Muscle of leg (tissue), 11 donors: ENCODE results near the gene NBAS. TPM values are rescaled to one million over a fixed set of nuclear protein-coding genes. Genes with fewer than 3 reads are reported as not detected.

Experiments
- DNase-seq: peaks from one replicate; pipeline ENCODE4 v3.0.0; 2013
- H3K27ac ChIP-seq: one replicate; pipeline ENCODE4 v1.5.1; 2013; ENCODE audit warnings: mild to moderate bottlenecking, low read length, control low read depth
- H3K27me3 ChIP-seq: one replicate; pipeline ENCODE4 v1.6.1; 2013; ENCODE audit warnings: low read length; ENCODE audit not compliant: control insufficient read depth, insufficient read depth
- H3K36me3 ChIP-seq: one replicate; pipeline ENCODE4 v1.6.1; 2013; ENCODE audit warnings: low read length; ENCODE audit not compliant: control insufficient read depth, insufficient read depth
- H3K4me1 ChIP-seq: one replicate; pipeline ENCODE4 v1.6.1; 2013; ENCODE audit warnings: low read length; ENCODE audit not compliant: control insufficient read depth, insufficient read depth
- H3K4me3 ChIP-seq: one replicate; pipeline ENCODE4 v1.5.1; 2013; ENCODE audit warnings: low read length, control low read depth
- H3K9me3 ChIP-seq: replicated peaks from 2 replicates; pipeline ENCODE4 v1.6.1; 2013; ENCODE audit warnings: low read depth, low read length; ENCODE audit not compliant: control insufficient read depth
- WGBS: methylation state at CpG from one replicate; pipeline ENCODE4 v1.1.5; 2013; ENCODE audit warnings: missing lambda C conversion rate; ENCODE audit not compliant: insufficient coverage; 5-methylcytosine and 5-hydroxymethylcytosine counted together
- polyA plus RNA-seq, 8 donors: library from polyadenylated mRNA; unstranded; fragments of 120-200 nt; gene quantifications; one replicate each; pipeline versions ENCODE4 v1.2.1 to v1.2.3, GENCODE V29; 2013; ENCODE audit warnings: inconsistent platforms in 1 of 8, low replicate concordance in 1 of 8; ENCODE audit not compliant: insufficient read length in 8 of 8, insufficient read depth in 1 of 8
- total RNA-seq: library from RNA; stranded (reverse); fragments of 120-200 nt; gene quantifications from one replicate; pipeline ENCODE4 v1.2.4, GENCODE V29; 2013

NBAS gene
- total and polyA plus RNA-seq, 9 donors, result 33.3 to 57.5 (median 36.1) TPM

DNA sequence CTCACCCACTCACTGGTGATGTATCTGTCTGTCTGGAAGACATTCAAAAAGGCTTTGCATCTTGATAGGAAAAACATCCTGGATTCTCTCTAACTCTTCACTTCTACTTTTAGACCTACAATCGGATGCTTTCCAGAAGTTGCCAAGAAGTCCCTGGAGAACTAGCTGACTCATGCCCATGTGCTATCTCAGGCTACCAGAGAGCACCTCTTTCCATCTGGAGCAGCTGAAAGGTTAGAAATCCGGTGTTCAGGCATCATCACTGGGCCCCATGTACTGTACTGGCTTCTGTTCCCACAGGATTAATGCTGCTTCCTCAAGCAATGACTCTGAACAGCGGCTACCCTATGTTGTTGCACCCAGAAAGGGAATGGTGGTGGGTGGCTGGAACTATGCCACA is 259.0 kb downstream of the NBAS start:
- 58% methylated on average over 3 of the region's 3 CpGs for WGBS

DNA sequence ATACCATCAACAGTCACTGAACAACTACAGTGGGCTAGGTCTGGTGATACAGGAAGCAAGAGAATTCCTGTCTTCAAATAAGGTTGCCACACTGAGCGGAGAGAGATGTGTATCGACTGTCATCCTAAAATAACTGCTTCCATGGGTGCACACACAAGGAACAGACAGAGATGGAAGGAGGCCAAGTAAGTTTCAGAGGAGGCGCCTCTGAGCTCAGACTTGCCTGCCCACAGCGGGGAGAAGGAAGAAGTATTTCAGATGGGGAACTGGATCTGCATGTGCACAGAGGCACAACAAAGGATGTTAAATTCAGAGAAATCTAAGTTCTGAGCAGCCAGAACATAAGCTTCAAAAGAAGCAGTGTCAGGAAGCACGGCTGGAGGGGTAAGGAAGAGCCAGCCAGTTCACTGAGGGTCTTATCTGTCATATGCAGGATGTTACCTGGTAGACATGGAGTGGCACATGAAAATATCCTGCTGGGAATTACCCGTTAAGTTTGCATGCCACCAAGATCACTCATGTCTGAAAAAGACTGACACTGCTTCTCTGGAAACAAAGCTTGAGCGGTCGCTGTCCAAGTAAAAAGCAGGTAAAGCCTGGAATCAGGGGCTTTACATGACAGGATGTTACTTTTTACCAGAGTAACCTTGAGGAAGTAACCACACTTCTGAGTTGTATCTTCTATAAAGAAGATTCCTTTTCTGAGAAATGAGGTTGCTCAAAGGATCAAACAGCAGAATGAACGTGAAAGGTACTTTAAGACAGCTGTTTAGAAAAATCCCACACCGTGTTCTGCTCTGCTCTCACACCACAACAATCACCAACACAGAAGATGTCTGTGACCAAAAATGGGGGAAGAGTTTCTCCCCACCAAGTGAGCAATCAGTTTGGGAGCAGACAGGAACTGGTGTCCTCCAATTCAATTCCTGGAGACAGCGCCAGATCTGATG is 260.2 kb downstream of the NBAS start:
- 88% methylated on average over 8 of the region's 11 CpGs for WGBS
- Histone ChIP-seq H3K36me3 (peaks cover 23% of the 10 kb centered on the region), H3K4me1 (peaks cover 3% of the 10 kb centered on the region), H3K9me3 (no peaks in the 10 kb centered on the region), H3K4me3 (no peak overlapping the region), H3K27ac (no peak overlapping the region), H3K27me3 (no peaks in the 10 kb centered on the region)
- DNase-seq, result peak; percentile 20

More for the DNA sequence above, 259.0 kb downstream of the NBAS start:
- DNase-seq, result no peak
- peaks cover 3% of the 10 kb centered on the region for H3K4me1 ChIP-seq
- H3K36me3 ChIP-seq, result peaks cover 24% of the 10 kb centered on the region
- H3K27me3 ChIP-seq, result no peaks in the 10 kb centered on the region
- no peaks in the 10 kb centered on the region for H3K9me3 ChIP-seq
- H3K4me3 ChIP-seq, result no peak overlapping the region
- no peak overlapping the region for H3K27ac ChIP-seq

DNA sequence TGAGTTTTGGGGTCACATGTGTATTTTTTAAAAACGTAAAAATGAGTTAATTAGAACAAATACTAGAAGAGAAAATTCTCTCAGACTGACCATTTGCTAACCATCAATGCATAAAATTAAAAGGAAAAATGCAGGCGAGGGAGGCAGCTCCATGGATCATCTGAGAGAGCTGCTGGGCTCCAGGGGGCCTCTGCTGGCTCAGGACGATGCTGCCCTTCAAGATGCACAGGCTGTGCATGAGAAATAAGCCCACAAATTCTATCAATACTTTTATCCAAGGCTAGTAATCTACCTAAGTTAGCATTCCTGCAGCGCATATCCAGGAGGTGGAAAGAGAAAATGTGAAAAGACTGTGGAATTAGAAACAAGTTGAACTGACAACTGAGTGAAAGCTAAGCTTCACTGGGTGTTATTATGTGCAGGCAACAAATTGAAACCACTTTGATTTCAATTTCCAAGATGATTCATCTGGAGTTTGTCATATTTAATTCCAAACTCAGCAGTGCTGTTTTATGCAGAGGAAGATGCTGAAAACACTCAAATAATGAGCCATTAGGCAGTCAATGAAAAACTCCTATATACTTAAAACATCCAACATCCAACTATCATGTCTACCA is 261.1 kb downstream of the NBAS start:
- Histone ChIP-seq H3K4me3 (no peak overlapping the region), H3K9me3 (no peaks in the 10 kb centered on the region), H3K27ac (no peak overlapping the region), H3K27me3 (no peaks in the 10 kb centered on the region), H3K4me1 (peaks cover 3% of the 10 kb centered on the region), H3K36me3 (peaks cover 22% of the 10 kb centered on the region)
- WGBS, result 90% methylated on average over 2 of the region's 4 CpGs
- DNase-seq, result no peak

DNA sequence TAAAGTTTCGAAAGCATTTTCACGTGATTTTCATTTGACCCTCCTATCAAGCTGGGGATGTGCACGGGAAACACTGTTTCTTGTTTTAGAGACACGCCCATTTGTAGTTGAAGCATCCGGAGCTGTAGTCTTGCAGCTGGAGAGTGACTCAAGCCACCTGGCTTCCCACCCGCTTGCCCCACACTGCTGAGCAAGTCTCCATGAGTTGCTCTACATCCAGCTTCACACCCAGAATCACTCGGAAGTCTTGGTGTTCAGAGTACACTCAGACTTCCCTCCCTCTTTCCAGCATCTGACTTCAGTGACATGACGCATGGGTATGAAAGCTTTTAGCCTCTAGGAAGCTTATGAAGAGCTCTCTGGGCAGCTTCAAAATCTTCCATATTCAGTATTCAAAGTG is 262.4 kb downstream of the NBAS start:
- no peak overlapping the region for H3K4me3 ChIP-seq
- H3K9me3 ChIP-seq, result no peaks in the 10 kb centered on the region
- no peak overlapping the region for H3K27ac ChIP-seq
- peaks cover 3% of the 10 kb centered on the region for H3K4me1 ChIP-seq
- no peaks in the 10 kb centered on the region for H3K27me3 ChIP-seq
- peak; percentile 5 for DNase-seq
- 75% methylated on average over 7 of the region's 8 CpGs for WGBS
- H3K36me3 ChIP-seq, result peaks cover 19% of the 10 kb centered on the region

DNA sequence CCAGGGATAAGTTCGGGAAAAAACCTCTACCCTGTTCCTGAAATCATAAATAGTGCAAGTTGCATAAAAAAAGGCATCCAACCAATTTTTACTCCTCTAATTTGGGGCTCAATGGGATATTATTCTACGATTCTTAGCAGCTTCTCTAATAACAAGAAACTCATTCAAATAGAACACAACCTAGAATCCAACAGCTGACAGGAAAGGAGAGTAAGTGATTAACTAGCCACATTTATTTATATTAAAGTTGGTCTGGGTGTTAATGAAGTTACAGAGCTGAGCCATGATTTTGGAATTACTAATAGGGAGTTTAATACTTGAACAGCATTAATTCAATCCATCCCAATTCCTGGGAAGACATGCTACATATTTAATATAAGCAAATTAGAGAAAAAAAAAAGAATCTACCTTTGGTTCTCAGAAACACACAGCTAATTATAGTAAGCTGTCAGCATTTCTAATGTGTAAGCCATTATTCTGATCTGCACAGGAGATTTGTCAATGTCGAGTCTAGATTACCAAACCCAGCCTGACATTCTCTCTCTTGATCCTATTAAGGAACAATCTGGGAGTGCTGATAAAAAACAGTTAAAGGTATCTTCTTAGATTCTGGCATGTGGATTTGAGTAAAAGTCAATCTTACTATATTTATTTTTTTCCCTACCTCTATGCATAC is 267.7 kb downstream of the NBAS start:
- Histone ChIP-seq H3K4me1 (no peaks in the 10 kb centered on the region), H3K36me3 (peaks cover 15% of the 10 kb centered on the region), H3K27me3 (no peaks in the 10 kb centered on the region), H3K9me3 (no peaks in the 10 kb centered on the region), H3K27ac (no peak overlapping the region), H3K4me3 (no peak overlapping the region)
- WGBS, result no CpG with 5 or more reads among the region's 3 CpGs
- no peak for DNase-seq

DNA sequence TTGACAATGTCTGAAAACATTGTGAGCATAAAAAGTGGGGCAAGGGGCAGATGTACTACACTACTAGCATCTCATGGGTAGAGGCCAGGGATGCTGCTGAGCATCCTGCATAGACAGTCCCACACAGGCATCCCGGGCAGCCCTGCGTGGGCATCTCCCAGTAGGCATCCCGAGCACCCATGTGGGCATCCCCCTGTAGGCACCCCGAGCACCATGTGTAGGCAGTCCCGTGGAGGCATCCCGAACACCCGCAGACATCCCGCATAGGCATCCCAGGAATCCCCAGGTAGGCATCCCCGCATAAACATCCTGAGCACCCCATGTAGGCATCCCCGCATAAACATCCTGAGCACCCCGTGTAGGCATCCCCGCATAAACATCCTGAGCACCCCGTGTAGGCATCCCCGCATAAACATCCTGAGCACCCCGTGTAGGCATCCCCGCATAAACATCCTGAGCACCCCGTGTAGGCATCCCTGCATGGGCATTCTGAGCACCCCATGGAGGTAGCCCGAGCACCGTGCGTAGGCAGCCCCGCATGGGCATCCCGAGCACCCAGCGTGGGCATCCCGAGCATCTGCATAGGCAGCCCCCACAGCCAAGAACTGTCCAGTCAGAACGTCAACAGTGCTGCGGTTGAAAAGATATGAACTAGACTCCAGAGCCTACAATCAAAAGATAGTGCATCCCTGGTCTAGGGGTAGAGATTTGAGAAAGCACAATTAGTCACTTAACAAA is 273.5 kb downstream of the NBAS start:
- no peak overlapping the region for H3K27ac ChIP-seq
- H3K36me3 ChIP-seq, result peaks cover 32% of the 10 kb centered on the region
- WGBS, result 98% methylated on average over 18 of the region's 26 CpGs
- H3K9me3 ChIP-seq, result no peaks in the 10 kb centered on the region
- no peak for DNase-seq
- H3K4me1 ChIP-seq, result no peaks in the 10 kb centered on the region
- H3K27me3 ChIP-seq, result no peaks in the 10 kb centered on the region
- H3K4me3 ChIP-seq, result no peak overlapping the region

DNA sequence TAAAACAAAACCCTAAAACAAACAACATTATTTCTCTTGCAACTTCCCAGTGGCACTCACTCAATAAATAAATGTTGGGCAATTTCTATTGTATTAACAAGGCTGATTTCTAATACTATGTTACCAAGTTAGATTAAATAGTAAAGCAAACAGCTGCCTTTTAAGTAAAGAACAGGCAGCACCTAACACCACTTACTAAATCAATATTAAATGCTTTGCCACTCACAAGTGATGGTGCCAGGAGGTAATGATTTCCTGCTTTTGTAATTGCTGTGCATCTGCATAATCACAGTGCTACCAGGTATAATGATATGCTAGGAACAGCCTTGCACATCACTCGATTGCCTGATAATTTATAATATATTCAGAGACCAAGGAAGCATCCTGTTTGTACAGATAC is 276.5 kb downstream of the NBAS start:
- WGBS, result no CpG with 5 or more reads among the region's 1 CpG
- H3K4me1 ChIP-seq, result no peaks in the 10 kb centered on the region
- H3K27me3 ChIP-seq, result no peaks in the 10 kb centered on the region

DNA sequence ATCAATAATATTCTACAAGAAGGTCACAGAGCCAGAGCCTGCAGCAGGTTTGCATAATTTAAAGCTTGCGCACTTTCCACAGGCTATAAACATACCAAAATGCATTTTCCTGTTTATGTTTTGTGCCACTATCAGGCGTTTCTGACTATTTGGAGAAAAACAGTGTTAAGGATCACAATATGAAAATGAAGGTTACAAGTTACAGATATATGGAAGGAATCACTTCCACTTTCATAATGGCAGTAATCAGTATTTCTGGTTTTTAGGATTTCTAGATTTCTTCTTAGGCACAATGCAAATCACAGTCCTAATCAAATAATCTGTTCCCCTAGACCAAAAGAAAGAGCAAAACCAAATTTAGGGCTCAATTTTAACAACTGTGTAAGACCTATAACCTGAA is 279.5 kb downstream of the NBAS start:
- no peaks in the 10 kb centered on the region for H3K4me1 ChIP-seq
- WGBS, result no CpG with 5 or more reads among the region's 2 CpGs
- H3K9me3 ChIP-seq, result no peaks in the 10 kb centered on the region
- no peak overlapping the region for H3K27ac ChIP-seq
- peaks cover 15% of the 10 kb centered on the region for H3K36me3 ChIP-seq
- no peak overlapping the region for H3K4me3 ChIP-seq
- H3K27me3 ChIP-seq, result no peaks in the 10 kb centered on the region
- DNase-seq, result no peak

More for the DNA sequence above, 276.5 kb downstream of the NBAS start:
- no peak overlapping the region for H3K27ac ChIP-seq
- DNase-seq, result no peak
- H3K36me3 ChIP-seq, result peaks cover 27% of the 10 kb centered on the region
- H3K4me3 ChIP-seq, result no peak overlapping the region
- H3K9me3 ChIP-seq, result no peaks in the 10 kb centered on the region

DNA sequence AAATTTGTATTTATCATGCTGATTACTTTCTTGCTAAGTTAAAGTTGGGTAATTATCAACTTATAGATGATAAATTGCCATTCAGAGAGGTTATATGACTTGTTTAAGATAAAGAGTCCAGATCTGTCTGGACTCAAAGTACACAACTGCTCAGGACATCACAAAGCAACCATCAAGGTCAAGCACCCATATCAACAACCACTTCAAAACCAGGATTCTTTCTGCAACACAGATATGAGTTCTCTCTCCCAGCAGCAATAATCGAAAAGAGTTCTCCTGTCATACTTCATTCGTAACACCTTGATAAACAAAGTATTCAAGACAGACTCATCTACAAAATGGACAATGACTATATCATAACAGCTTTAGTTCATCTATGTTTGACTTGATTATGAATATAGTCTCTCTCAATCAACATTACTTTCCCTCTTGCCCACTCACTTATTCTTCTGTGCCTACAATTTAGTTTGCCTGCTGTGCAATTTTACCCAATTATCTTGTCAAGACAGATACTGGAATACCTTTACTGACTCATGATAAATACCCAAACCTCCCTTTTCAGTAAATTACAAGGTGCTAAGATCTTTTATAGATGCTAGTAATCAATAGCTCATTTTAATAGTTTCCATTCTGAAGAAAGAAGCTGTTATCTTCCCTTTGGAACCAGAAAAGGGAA is 281.8 kb downstream of the NBAS start:
- Histone ChIP-seq H3K27me3 (no peaks in the 10 kb centered on the region), H3K36me3 (peaks cover 14% of the 10 kb centered on the region), H3K4me1 (no peaks in the 10 kb centered on the region), H3K4me3 (no peak overlapping the region), H3K9me3 (no peaks in the 10 kb centered on the region), H3K27ac (no peak overlapping the region)
- no CpG with 5 or more reads among the region's 2 CpGs for WGBS
- no peak for DNase-seq
